HG03432 (cell line): ENCODE results near the gene KCTD7.
"Not testable (repeated sequence)": the region's sequence is repeated elsewhere in the genome, so short reads cannot be mapped to it uniquely, and the experiment has no call there.

ENCODE experiments used
- ATAC-seq: cut with Tn5 transposase; IDR thresholded peaks from one replicate; pipeline ENCODE4 v1.9.1; 2021; ENCODE audit warnings: mild to moderate bottlenecking, moderate library complexity; ENCODE audit not compliant: unreplicated experiment

Gene KCTD7

GRCh38 chr7:66651026-66651425, 22.3 kb downstream of the KCTD7 start:
- ATAC-seq: not testable (repeated sequence)

- not testable (repeated sequence) for ATAC-seq
Observed at GRCh38 chr7:66653719-66654274, 25.1 kb downstream of the KCTD7 start.

DNA sequence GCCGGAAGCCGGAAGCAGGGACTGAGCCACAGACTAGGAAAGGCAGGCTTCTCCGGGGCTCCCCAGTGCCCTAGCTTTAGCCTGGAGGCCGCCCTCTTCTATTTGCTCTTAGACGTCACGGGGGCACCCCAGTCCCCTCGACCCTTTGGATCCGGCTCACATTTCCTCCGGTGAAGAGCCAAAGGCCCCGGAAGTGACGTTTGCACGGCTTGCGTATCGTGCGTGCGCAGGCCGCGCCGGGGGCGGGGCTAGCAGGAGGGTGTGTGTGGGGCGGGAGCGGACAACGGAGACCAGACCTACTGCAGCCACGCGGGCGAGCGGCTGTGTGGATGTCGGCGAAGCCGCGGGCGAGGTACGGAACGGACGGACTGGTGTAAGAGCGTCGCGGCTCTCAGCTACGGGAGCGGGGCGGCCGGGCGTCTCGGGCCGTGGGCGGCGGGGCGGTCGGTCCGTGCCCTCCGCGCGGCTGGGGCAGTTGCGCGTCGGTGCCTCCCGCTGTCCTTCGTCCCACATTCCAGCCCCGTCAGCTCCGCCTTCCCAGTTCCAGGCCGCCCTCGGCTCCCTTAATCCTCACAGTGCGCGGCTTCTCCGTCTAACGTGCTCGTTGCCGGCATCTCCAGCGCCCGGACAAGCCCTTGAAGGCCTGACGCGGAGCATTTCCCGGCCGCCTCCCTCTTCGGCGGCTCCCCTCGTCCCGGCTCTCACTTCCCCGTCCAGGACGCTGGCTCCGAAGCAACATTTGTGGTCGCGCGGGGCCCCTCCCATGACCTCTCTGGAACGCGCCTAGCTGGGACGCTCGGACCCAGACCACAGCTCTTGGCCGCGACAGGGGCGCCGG, 25.8 kb downstream of the KCTD7 start:
- peak; percentile 97 for ATAC-seq

GRCh38 chr7:66655113-66655806, 26.6 kb downstream of the KCTD7 start:
- not testable (repeated sequence) for ATAC-seq

DNA sequence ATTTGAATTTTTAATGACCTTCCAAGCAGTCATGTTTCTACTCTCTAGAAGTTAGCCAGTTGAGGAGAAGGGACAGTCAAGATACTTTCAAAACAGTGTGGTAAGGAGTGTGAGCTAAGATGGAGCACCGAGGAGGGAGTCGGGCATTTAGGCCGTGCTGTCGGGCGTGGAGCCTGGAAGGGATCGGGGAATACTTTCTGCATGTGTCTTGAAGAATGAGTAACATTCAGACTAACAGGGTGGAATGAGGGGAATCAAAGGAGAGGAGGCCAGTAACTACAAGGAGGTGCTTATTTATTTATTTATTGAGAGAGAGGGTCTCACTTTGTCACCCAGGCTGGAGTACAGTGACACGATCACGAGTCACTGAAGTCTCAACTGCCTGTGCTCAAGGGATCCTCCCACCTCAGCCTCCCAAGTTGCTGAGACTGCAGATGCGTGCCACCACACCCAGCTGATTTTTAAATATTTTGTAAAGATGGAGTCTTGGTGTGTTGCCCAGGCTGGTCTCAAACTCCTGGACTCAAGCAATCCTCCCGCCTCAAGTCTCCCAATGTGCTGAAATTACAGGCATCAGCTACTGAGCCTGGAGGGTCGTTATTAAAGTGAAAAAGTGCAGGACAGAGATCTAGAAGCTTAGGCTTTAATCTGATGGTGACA, 27.3 kb downstream of the KCTD7 start:
- not testable (repeated sequence) for ATAC-seq

DNA sequence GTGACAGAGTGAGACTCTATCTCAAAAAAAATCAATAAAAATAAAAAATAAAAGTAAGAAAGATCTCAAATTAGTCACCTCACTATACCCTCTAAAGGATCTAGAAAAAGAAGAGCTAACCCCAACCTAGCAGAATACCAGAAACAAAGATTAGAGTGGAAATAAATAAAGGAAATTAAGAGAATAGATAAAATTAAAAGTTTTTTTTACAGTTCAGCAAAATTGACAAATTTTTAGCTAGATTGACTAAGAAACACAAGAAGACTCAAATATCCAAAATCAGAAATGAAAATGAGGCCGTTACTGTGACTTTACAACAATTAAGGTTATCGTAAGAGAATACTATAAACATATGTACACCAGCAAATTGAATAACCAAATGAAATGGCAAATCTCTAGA, 29.1 kb downstream of the KCTD7 start:
- no peak for ATAC-seq

DNA sequence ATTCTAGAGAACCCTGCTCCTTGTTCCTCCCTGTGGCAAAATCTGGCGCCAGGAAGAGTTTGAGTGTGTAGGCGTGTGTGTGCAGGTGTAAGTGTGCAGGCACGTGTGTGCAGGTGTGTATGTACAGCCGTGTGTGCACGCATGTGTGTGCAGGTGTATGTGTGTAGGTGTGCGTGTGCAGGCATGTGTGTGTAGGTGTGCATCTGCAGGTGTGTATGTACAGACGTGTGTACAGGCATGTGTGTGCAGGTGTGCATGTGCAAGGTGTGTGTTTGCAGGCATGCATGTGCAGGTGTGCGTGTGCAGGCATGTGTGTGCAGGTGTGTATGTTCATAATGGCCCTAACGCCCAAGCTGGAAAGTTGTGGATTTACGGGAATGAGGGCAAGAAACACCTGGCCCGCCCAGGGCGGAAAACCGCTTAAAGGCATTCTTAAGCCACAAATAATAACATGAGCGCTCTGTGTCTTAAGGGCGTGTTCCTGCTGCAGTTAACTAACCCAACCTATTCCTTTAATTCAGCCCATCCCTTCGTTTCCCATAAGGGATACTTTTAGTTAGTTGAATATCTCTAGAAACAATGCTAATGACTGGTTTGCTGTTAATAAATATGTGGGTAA, 34.1 kb downstream of the KCTD7 start:
- no peak for ATAC-seq

GRCh38 chr7:66664590-66665293, 36.1 kb downstream of the KCTD7 start:
- ATAC-seq: no peak

- no peak for ATAC-seq
Observed at GRCh38 chr7:66666313-66666952, 37.8 kb downstream of the KCTD7 start.

DNA sequence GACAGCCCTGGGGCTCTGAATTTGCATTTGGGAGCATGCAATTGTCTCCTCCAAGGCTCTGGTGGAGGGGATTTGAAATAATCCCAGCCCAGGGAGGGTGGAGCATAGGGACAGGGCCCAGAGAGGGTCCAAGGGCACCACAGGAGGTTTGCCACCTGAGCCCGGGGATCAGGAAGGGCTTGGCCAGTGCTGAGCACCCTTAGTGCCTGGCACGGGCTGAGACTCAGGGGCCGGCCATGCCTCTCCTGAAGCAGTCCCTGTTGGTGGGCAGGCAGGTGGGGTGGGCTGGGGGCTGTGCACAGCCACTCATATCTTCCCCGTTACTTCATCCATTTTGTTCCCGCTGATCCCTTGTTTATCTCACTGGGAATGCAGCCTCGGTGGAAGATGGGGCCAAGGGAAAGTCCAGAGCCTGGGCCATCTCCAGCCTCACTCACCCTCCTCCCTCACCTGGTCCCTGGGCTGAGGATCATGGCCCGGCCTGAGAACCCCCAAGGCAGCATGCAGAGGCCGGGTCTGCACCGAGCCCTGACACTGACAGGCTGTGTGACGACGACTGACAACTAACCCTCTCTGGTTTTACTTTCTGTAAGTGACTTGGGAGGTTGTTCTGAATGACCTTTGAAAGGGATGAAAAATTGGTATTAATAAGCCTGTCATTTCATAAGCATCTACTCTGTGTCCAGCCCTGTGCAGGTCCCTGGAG, 38.5 kb downstream of the KCTD7 start:
- ATAC-seq: no peak

DNA sequence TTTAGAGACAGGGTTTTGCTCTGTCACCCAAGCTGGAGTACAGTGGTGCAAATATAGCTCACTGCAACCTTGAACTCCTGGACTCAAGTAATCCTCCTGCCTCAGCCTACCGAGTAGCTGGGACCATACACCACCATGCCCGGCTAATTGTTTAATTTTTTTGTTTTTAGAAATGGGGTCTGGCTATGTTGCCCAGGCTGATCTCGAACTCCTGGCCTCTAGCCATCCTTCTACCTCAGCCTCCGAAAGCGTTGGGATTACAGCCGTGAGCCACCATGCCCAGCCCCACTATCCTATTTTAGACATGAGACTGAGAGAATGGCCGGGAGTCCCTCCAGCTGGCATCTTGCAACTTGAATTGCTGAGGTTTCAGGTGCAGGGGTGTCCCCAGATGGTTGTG, 39.4 kb downstream of the KCTD7 start:
- ATAC-seq: no peak

GRCh38 chr7:66668677-66669076, 40.0 kb downstream of the KCTD7 start:
- ATAC-seq: no peak

- ATAC-seq: no peak
Observed at GRCh38 chr7:66669088-66669487, 40.4 kb downstream of the KCTD7 start.

DNA sequence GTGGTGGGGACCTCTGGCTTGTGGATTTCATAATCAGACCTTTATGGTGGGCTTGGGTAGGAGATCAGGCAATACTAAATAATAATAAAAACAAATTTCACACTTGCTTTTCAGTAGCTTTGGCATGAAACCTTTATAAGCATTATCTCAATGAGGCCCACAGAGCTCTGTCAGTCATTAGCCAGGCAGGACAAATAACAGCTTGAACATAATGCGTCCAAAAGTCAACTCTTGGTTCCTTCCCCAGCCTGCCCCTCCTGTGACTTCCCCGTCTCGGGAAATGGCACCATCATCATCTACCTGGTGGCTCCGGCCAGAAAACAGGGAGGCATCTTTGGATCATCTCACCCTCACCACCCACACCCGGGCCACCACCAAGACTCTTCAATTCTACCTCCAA, 40.8 kb downstream of the KCTD7 start:
- no peak for ATAC-seq

- ATAC-seq: no peak
Observed at GRCh38 chr7:66671034-66671433, 42.4 kb downstream of the KCTD7 start.

DNA sequence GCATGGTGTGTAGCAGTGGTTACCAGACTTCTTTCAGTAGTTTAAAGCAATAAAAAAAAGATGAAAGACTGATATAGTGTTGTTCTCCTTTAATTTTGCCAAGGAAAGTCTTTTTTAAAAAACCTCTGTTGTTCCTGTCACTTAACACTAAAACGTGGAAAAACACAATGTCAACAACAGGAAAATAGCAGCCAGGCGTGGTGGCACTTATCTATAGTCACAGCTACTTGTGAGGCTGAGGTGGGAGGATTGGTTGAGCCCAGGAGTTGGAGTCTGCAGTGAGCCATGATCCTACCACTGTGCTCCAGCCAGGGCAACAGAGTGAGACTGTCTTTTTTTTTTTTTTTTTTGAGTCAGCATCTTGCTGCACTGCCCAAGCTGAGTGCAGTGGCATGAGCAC, 42.8 kb downstream of the KCTD7 start:
- ATAC-seq: not testable (repeated sequence)

DNA sequence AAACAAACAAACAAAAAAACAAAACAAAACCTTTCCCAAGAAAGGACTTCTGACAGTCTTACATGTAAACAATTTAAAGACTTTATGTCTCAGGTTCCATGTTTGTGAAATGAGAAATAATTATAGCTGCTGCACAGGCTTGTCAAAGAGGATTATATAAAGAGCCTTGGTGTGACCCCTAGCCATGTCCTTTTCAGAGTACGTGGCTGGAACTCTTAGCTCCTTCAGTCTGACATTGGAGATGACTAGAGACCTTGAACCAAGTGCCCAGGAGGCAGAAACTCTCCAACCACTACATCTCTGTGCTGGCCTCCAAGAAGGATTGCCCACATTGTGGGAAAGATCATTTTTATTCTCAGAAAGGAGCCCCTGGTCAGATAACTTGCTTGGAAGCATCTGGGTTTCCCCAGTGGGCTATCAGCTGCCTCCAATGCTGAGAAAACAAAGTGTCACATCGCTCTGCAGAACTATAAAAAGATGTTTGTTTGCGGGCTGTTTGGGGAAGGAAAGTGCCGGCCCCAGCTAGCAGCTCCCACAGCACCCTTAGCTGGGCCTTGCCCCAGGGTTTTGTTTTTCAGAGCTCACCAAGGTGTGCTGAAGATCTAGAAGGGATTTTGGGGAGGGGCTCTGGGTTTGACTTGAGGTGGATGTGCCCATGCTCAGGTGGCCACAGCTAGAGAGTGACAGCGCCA, 43.9 kb downstream of the KCTD7 start:
- ATAC-seq: not testable (repeated sequence)

- ATAC-seq: not testable (repeated sequence)
Observed at GRCh38 chr7:66673124-66673640, 44.5 kb downstream of the KCTD7 start.
